Measurements from ENCODE around the gene FIGNL2. TPM values are rescaled to one million over a fixed set of nuclear protein-coding genes. Genes with fewer than 3 reads are reported as not detected.

The FIGNL2 gene
- total RNA-seq, 1 experiment from 2014 or later: 0.27 TPM

DNA sequence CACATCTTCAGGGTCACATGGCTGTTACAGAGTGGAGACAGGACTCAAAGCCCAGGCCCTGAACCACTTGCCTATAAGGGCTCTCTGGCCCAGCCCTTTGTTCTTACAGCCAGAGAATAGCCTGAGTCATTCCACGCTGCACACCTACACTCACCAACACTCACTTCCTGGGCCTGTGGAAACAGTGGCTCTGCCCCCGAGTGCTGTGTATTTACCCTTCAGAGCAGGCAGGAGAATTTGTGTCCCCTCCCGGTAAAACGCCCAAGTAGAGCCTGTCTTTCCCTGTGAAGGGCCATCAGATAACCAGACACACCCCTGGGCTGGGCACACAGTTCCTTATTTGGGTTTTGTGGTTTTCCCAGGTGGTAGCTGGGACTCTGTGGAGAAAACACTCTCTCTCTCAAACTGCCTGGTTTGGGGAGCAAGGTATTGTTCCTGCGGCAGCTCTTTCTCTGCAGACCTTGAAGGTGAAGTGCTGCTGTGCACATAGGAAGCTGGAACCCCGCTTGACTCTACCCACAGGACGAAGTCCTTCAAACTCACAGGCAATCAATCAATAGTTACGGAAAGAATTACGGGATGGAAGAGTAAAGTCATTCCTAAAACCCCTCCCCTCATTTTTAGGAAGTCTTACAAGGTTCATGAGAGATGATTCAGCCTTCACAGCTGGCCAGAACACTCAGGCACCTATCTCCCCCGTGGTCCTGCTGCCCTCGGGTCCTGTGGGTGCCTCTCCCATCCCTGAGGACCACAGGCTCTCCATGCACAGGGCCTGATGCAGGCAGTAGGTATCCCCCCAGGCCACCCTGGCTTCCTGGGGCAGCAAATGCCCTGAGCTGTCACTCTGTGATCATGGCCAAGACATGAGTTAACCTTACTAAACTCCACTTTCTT is 20.3 kb downstream of the FIGNL2 start:
- Histone ChIP-seq H4K20me1 (ENCODE audit: insufficient read depth) (no peaks in the 10 kb centered on the region), H3K36me3 (ENCODE audit: control insufficient read depth in 1 of 2, insufficient read depth in 2 of 2, low read length in 2 of 2) (no peaks in the 10 kb centered on the region), H3K4me3 (replicated peaks in 1 of 2; ENCODE audit: low read depth in 1 of 2, low read length in 2 of 2) (0 out of 4 replicates have a peak overlapping the region, but pooled peaks of 1 of the 2 experiments have one; percentile 2), H2AFZ (ENCODE audit: low read depth, low read length, poor library complexity, severe bottlenecking) (peak overlapping the region; percentile 20), H3K9ac (ENCODE audit: low read length) (0 out of 2 replicates have a peak overlapping the region, but pooled peaks have one; percentile 20), H3K79me2 (ENCODE audit: insufficient read depth, low read length) (no peaks in the 10 kb centered on the region), H3K9me2 (ENCODE audit: insufficient read depth) (no peaks in the 10 kb centered on the region), H3K27me3 (ENCODE audit: insufficient read depth, low read length) (peaks cover 19% of the 10 kb centered on the region; the same call in 1 of the 2 replicates), H3K4me2 (ENCODE audit: low read length) (peak overlapping the region; percentile 54), H3K4me1 (ENCODE audit: control insufficient read depth in 1 of 2, insufficient read depth in 2 of 2, low read length in 2 of 2) (peaks cover 8 to 18% of the 10 kb centered on the region in 2 experiments), H3K27ac (ENCODE audit: low read depth, low read length) (no peak overlapping the region), H3K9me3 (ENCODE audit: control insufficient read depth in 1 of 2, insufficient read depth in 1 of 2, low read depth in 1 of 2, low read length in 2 of 2) (no peaks in the 10 kb centered on the region)
- intact Hi-C loops (cut with micrococcal nuclease): loop anchor here (5.0 kb wide), 2 partner anchors 49 to 149 kb away; no protein-coding TSS in a partner anchor
- RAD21 ChIA-PET (ENCODE audit: low non-redundant PET in 1 of 2, low total read pairs in 2 of 2, uncharacterized antibody in 2 of 2, unreplicated experiment in 2 of 2): no interaction called here
- POLR2A ChIA-PET: no interaction called here
- DNase-seq (ENCODE audit: low read depth, low spot score) (no peak), ATAC-seq (peak; percentile 54)
- CTCF ChIA-PET: interaction anchor here (0.6 to 1.1 kb wide), 2 partner anchors 47 to 407 kb away, joined by 3 read pairs; no protein-coding TSS in a partner anchor
- no TSS peak for BruUV-seq (replicated peaks)
- TF ChIP-seq FOSL1 (IDR thresholded peaks at IDR 0.05; ENCODE audit: low read depth) (no peak; the same call in 1 of the 2 replicates), ELF1 (IDR thresholded peaks at IDR 0.05; ENCODE audit: borderline replicate concordance, low read depth) (no peak), CEBPB (IDR thresholded peaks at IDR 0.05; ENCODE audit: low read depth) (no peak), SIN3A (IDR thresholded peaks at IDR 0.05; ENCODE audit: low read depth) (no peak), CBX3 (IDR thresholded peaks at IDR 0.05; ENCODE audit: low read depth) (no peak), YY1 (IDR thresholded peaks at IDR 0.05; ENCODE audit: extremely low read depth, insufficient replicate concordance, low read depth, low read length) (no peak), EGR1 (IDR thresholded peaks at IDR 0.05; ENCODE audit: low read depth) (0 out of 2 replicates have a peak, but pooled peaks have one; percentile 13), EZH2 (IDR thresholded peaks at IDR 0.05) (no peak)
- TF ChIP-seq, protein P1, sequence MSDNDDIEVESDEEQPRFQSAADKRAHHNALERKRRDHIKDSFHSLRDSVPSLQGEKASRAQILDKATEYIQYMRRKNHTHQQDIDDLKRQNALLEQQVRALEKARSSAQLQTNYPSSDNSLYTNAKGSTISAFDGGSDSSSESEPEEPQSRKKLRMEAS (IDR thresholded peaks at IDR 0.05): no peak
